K562 (cell line): ENCODE measurements around the gene ZP1. TPM values are rescaled to one million over a fixed set of nuclear protein-coding genes. Genes with fewer than 3 reads are reported as not detected.

Experiments used
- CREB1 ChIP-seq, 2 experiments: sonication (generic) in 1 of 2; formaldehyde crosslinking in 1 of 2; IDR thresholded peaks; 2 replicates each; pipeline versions ENCODE4 v1.6.1 to v1.8.0; 2012 to 2022; ENCODE audit warnings: inconsistent platforms in 1 of 2, mild to moderate bottlenecking in 1 of 2, missing genetic modification reagents in 1 of 2, moderate library complexity in 1 of 2
- CTBP1 ChIP-seq: fragments of 450-650 bp; IDR thresholded peaks from 2 replicates; pipeline ENCODE4 v1.6.1; 2016; ENCODE audit warnings: borderline replicate concordance
- EZH2 ChIP-seq: IDR thresholded peaks from 2 replicates; pipeline ENCODE4 v1.6.1; 2012; ENCODE audit warnings: low read depth, mild to moderate bottlenecking, inconsistent platforms, low read length, borderline replicate concordance
- FOXA3 ChIP-seq, 2 experiments: fragments of 450-650 bp in 1 of 2; sonication (generic) in 1 of 2; formaldehyde crosslinking; IDR thresholded peaks in 1 of 2; conservative IDR thresholded peaks in 1 of 2; 2 replicates each; pipeline versions ENCODE4 v1.4.0 to v1.8.0; 2020 to 2022; ENCODE audit warnings: mild to moderate bottlenecking in 2 of 2, missing genetic modification reagents in 1 of 2
- MAZ ChIP-seq, 2 experiments: fragments of 450-650 bp in 1 of 2; sonication (generic) in 1 of 2; formaldehyde crosslinking; IDR thresholded peaks in 1 of 2; conservative IDR thresholded peaks in 1 of 2; 2 replicates each; pipeline versions ENCODE4 v1.4.0 to v1.5.0; 2020; ENCODE audit warnings: mild to moderate bottlenecking in 1 of 2, missing genetic modification reagents in 1 of 2
- NCOA2 ChIP-seq, 2 experiments: fragments of 450-650 bp; IDR thresholded peaks; 2 replicates each; pipeline ENCODE4 v1.6.1; 2018; ENCODE audit warnings: mild to moderate bottlenecking in 2 of 2, moderate library complexity in 1 of 2; ENCODE audit not compliant: partially characterized antibody in 2 of 2
- NFXL1 ChIP-seq: fragments of 450-650 bp; formaldehyde crosslinking; IDR thresholded peaks from 2 replicates; pipeline ENCODE4 v1.4.0; 2021; ENCODE audit warnings: mild to moderate bottlenecking
- NR4A1 ChIP-seq, 2 experiments: fragments of 250-450 bp in 1 of 2; fragments of 450-650 bp in 1 of 2; sonication (Bioruptor Pico) in 1 of 2; IDR thresholded peaks; 2 replicates each; pipeline versions ENCODE4 v1.4.0 to v1.6.1; 2016 to 2020; ENCODE audit warnings: mild to moderate bottlenecking in 2 of 2, missing compliant biosample characterization in 1 of 2, missing genetic modification characterization in 1 of 2, moderate library complexity in 1 of 2
- RBBP5 ChIP-seq: fragments of 200-600 bp; sonication (generic); IDR thresholded peaks from 2 replicates; pipeline ENCODE4 v1.6.1; 2012; ENCODE audit warnings: borderline replicate concordance, mild to moderate bottlenecking, low read length, control low read depth, inconsistent platforms; ENCODE audit not compliant: insufficient read depth, poor library complexity, severe bottlenecking
- RFX7 ChIP-seq: fragments of 250-450 bp; sonication (Bioruptor Pico); IDR thresholded peaks from 2 replicates; pipeline ENCODE4 v1.5.1; 2021; ENCODE audit warnings: mild to moderate bottlenecking
- TBP ChIP-seq: optimal IDR thresholded peaks from 2 replicates; pipeline ENCODE3; 2011; ENCODE audit warnings: low read depth, low read length, improper control_type of control experiment
- TEAD1 ChIP-seq, 2 experiments: fragments of 450-650 bp in 1 of 2; sonication (generic) in 1 of 2; formaldehyde crosslinking; IDR thresholded peaks; 2 replicates each; pipeline versions ENCODE4 v1.4.0 to v1.8.0; 2020 to 2022; ENCODE audit warnings: mild to moderate bottlenecking in 2 of 2, missing genetic modification reagents in 1 of 2
- XRCC3 ChIP-seq: fragments of 450-650 bp; IDR thresholded peaks from 2 replicates; pipeline ENCODE4 v1.6.1; 2017; ENCODE audit warnings: mild to moderate bottlenecking, moderate library complexity
- ZBTB11 ChIP-seq, 3 experiments: fragments of 200-800 bp in 1 of 3; fragments of 250-450 bp in 1 of 3; fragments of 450-650 bp in 1 of 3; sonication (Bioruptor Pico) in 1 of 3; sonication (Bioruptor generic) in 1 of 3; formaldehyde crosslinking in 1 of 3; IDR thresholded peaks; 2 replicates each; pipeline versions ENCODE4 v1.6.1 to v1.8.0; 2016 to 2022; ENCODE audit warnings: mild to moderate bottlenecking in 2 of 3, missing genetic modification characterization in 2 of 3, missing compliant biosample characterization in 1 of 3, moderate library complexity in 1 of 3
- ZC3H11A ChIP-seq: IDR thresholded peaks from 2 replicates; pipeline ENCODE4 v1.6.1; 2012; ENCODE audit warnings: low read depth, low read length, improper control_type of control experiment
- ZNF41 ChIP-seq: fragments of 250-450 bp; sonication (Bioruptor Pico); conservative IDR thresholded peaks from 2 replicates; pipeline ENCODE4 v1.4.0; 2020; ENCODE audit warnings: mild to moderate bottlenecking
- ZNF76 ChIP-seq: fragments of 250-450 bp; sonication (Bioruptor Pico); IDR thresholded peaks from 2 replicates; pipeline ENCODE4 v1.4.0; 2020; ENCODE audit warnings: mild to moderate bottlenecking, moderate library complexity, borderline replicate concordance
- polyA plus RNA-seq, 8 experiments: library from polyadenylated mRNA; depleted of rRNA in 4 of 8; stranded (reverse) in 5 of 8; unstranded in 3 of 8; fragments of >200 nt; fragmentation: Nextera tagmentation in 2 of 8; fragmentation: Illumina TruSeq in 1 of 8; extraction: Ambion mirVana in 2 of 8; extraction: Trizol in 1 of 8; gene quantifications; 2 replicates each; pipeline versions ENCODE4 v1.2.1 to v1.2.3, GENCODE V29; 2011 to 2014; ENCODE audit warnings: inconsistent platforms in 1 of 8, missing spikeins in 1 of 8
- total RNA-seq, 7 experiments: library from RNA; depleted of rRNA in 6 of 7; stranded (reverse); fragments of >200 nt in 6 of 7; fragmentation: Illumina TruSeq in 2 of 7; extraction: Trizol in 2 of 7; gene quantifications; 2 replicates each; pipeline versions ENCODE4 v1.2.1 to v1.2.3, GENCODE V29; 2011 to 2021; ENCODE audit warnings: low replicate concordance in 1 of 7
- TF ChIP-seq, protein P1 (sequence below), 2 experiments: fragments of 450-650 bp in 1 of 2; sonication (generic) in 1 of 2; formaldehyde crosslinking in 1 of 2; IDR thresholded peaks in 1 of 2; conservative IDR thresholded peaks in 1 of 2; 2 replicates each; pipeline versions ENCODE4 v1.6.1 to v1.8.1; 2016 to 2023; ENCODE audit warnings: mild to moderate bottlenecking in 2 of 2, moderate library complexity in 2 of 2, inconsistent platforms in 1 of 2, missing genetic modification reagents in 1 of 2

Gene ZP1
- total and polyA plus RNA-seq, 9 of the 15 experiments (the other 6 are each of a cell fraction or from before 2014, with no cell fraction given): 0.11 to 0.15 TPM; not detected in 7

- TF ChIP-seq, protein P1, sequence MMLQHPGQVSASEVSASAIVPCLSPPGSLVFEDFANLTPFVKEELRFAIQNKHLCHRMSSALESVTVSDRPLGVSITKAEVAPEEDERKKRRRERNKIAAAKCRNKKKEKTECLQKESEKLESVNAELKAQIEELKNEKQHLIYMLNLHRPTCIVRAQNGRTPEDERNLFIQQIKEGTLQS (IDR thresholded peaks at IDR 0.05): peak; percentile 16; the same call in 1 of the 2 replicates
- TF ChIP-seq, protein P1 (CRISPR knock-in tag; conservative IDR thresholded peaks at IDR 0.05): peak; percentile 70; the same call in 1 of the 2 replicates
- TF ChIP-seq NFXL1 (CRISPR knock-in tag): 0 out of 2 replicates have a peak, but pooled peaks have one; percentile 38
- peak in 1 of 2 experiments; percentile 85; a peak in 3 of 4 replicates for TF ChIP-seq TEAD1 (CRISPR knock-in tag; IDR thresholded peaks at IDR 0.05)
- TF ChIP-seq RFX7 (CRISPR knock-in tag): no peak
- TF ChIP-seq EZH2: no peak
- TF ChIP-seq CTBP1: peak; percentile 48
- no peak for TF ChIP-seq XRCC3
- no peak for TF ChIP-seq ZC3H11A
- TF ChIP-seq FOXA3 (CRISPR knock-in tag; conservative IDR thresholded peaks at IDR 0.05 in 1 of 2, IDR thresholded peaks at IDR 0.05 in 1 of 2): peak in 1 of 2 experiments; percentile 69; a peak in 1 of 4 replicates
- TF ChIP-seq RBBP5: peak; percentile 61
- peak in 1 of 3 experiments; percentile 68; a peak in 2 of 6 replicates for TF ChIP-seq ZBTB11 (CRISPR knock-in tag; IDR thresholded peaks at IDR 0.05)
- no peak for TF ChIP-seq ZNF76 (CRISPR knock-in tag)
- no peak for TF ChIP-seq NCOA2 (IDR thresholded peaks at IDR 0.05; ENCODE audit: partially characterized antibody in 2 of 2)
- TF ChIP-seq CREB1 (IDR thresholded peaks at IDR 0.05): no peak; the same call in 1 of the 2 replicates
- TF ChIP-seq CREB1 (CRISPR knock-in tag; IDR thresholded peaks at IDR 0.05): peak; percentile 16; the same call in 1 of the 2 replicates
- TF ChIP-seq TBP: peak; percentile 72
- peak; percentile 42 to 59; a peak in 3 of 4 replicates for TF ChIP-seq MAZ (CRISPR knock-in tag; conservative IDR thresholded peaks at IDR 0.05 in 1 of 2, IDR thresholded peaks at IDR 0.05 in 1 of 2)
- no peak for TF ChIP-seq NR4A1 (CRISPR knock-in tag; IDR thresholded peaks at IDR 0.05)
- 0 out of 2 replicates have a peak, but pooled peaks have one; percentile 49 for TF ChIP-seq NR4A1 (tag; IDR thresholded peaks at IDR 0.05)
- TF ChIP-seq ZNF41: no peak
These were observed 46.7 kb downstream of the ZP1 start, which contains the start of gene TMEM109 (continued) for GRCh38 chr11:60913793-60914632.
